Fibroblast of lung (primary cell): ENCODE data around the gene SH2D7. TPM values are rescaled to one million over a fixed set of nuclear protein-coding genes. Genes with fewer than 3 reads are reported as not detected.

Experiments used
- DNase-seq, 2 donors: peaks; one replicate each; pipeline versions ENCODE4 v3.0.0 to v3.0.0-alpha.2; 2010; ENCODE audit warnings: low read depth in 2 of 2
- H2AFZ ChIP-seq: 2 replicates; pipeline ENCODE4 v1.5.1; 2012; ENCODE audit warnings: low read length, control low read depth, inconsistent platforms
- H3K27ac ChIP-seq: 2 replicates; pipeline ENCODE4 v1.5.1; 2011; ENCODE audit warnings: low read length, control low read depth; ENCODE audit not compliant: insufficient read depth
- H3K27me3 ChIP-seq: 2 replicates; pipeline ENCODE4 v1.5.1; 2011; ENCODE audit warnings: mild to moderate bottlenecking, low read length; ENCODE audit not compliant: control insufficient read depth, insufficient read depth
- H3K36me3 ChIP-seq: 2 replicates; pipeline ENCODE4 v1.5.1; 2011; ENCODE audit warnings: low read length; ENCODE audit not compliant: control insufficient read depth, insufficient read depth
- H3K4me1 ChIP-seq: 2 replicates; pipeline ENCODE4 v1.5.1; 2011; ENCODE audit warnings: low read length; ENCODE audit not compliant: control insufficient read depth, insufficient read depth; ENCODE audit errors: extremely low read depth
- H3K4me2 ChIP-seq: 2 replicates; pipeline ENCODE4 v1.5.1; 2011; ENCODE audit warnings: low read length, control low read depth; ENCODE audit not compliant: insufficient read depth; ENCODE audit errors: extremely low read depth
- H3K4me3 ChIP-seq, 4 experiments: fragments of 200-600 bp in 1 of 4; sonication (generic) in 1 of 4; replicated peaks in 1 of 4; 2 replicates each; pipeline ENCODE4 v1.5.1; 2011 to 2016; ENCODE audit warnings: low read length in 4 of 4, low read depth in 3 of 4, mild to moderate bottlenecking in 3 of 4, control low read depth in 2 of 4, inconsistent platforms in 1 of 4, mixed read lengths in 1 of 4; ENCODE audit not compliant: insufficient read depth in 1 of 4; ENCODE audit errors: control extremely low read depth in 1 of 4
- H3K79me2 ChIP-seq: 2 replicates; pipeline ENCODE4 v1.5.1; 2012; ENCODE audit warnings: mild to moderate bottlenecking, low read length, inconsistent platforms; ENCODE audit not compliant: control insufficient read depth, insufficient read depth
- H3K9ac ChIP-seq: 2 replicates; pipeline ENCODE4 v1.5.1; 2011; ENCODE audit warnings: mild to moderate bottlenecking, low read length, control low read depth; ENCODE audit not compliant: insufficient read depth
- H3K9me3 ChIP-seq: 2 replicates; pipeline ENCODE4 v1.5.1; 2012; ENCODE audit warnings: low read depth, low read length; ENCODE audit not compliant: control insufficient read depth, insufficient read depth
- H4K20me1 ChIP-seq: 2 replicates; pipeline ENCODE4 v1.5.1; 2011; ENCODE audit warnings: low read length; ENCODE audit not compliant: control insufficient read depth, insufficient read depth; ENCODE audit errors: extremely low read depth
- CTCF ChIP-seq, 2 donors: IDR thresholded peaks in 1 of 2; conservative IDR thresholded peaks in 1 of 2; 1 replicate in 1 of 2; 2 replicates in 1 of 2; pipeline ENCODE4 v1.5.1; 2011 to 2012; ENCODE audit warnings: low read length in 2 of 2, control low read depth in 1 of 2, inconsistent platforms in 1 of 2, low read depth in 1 of 2, mild to moderate bottlenecking in 1 of 2
- EZH2 ChIP-seq: IDR thresholded peaks from 2 replicates; pipeline ENCODE4 v1.5.1; 2012; ENCODE audit warnings: low read length, control low read depth, mild to moderate bottlenecking; ENCODE audit errors: missing control alignments
- polyA plus RNA-seq, 2 donors: library from polyadenylated mRNA; depleted of rRNA in 1 of 2; stranded (reverse) in 1 of 2; unstranded in 1 of 2; fragments of >200 nt; gene quantifications; 2 replicates each; pipeline ENCODE4 v1.2.1, GENCODE V29; 2011 to 2012; ENCODE audit warnings: missing spikeins in 1 of 2
- total RNA-seq: library from RNA; depleted of rRNA; stranded (reverse); fragments of >200 nt; gene quantifications from 2 replicates; pipeline ENCODE4 v1.2.1, GENCODE V29; 2014

The SH2D7 gene
- total and polyA plus RNA-seq, 2 donors (not counting 1 experiment from before 2014, with no cell fraction given) = 0.03 TPM; not detected in 1

DNA sequence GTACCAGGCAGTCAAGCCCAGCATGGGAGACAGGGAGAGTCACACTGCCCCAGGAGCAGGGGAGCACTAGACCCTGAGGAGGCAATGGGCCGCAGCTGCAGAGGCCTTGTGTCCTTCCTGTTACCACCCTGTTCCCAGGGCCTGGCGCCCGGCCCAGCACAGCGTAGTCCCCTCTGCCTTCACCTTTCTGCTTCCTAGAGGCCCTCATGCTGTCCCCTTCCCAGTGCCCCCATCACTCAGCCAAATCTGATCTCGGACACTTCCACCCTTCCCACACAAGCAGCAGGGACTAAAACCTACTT lies 8.0 kb upstream of the SH2D7 start:
- TF ChIP-seq EZH2 (no peak), CTCF (conservative IDR thresholded peaks at IDR 0.05 in 1 of 2, IDR thresholded peaks at IDR 0.05 in 1 of 2; ENCODE audit: low read depth in 1 of 2, low read length in 2 of 2) (no peak)
- H3K27me3 ChIP-seq = no peaks in the 10 kb centered on the region
- H3K9ac ChIP-seq = no peak overlapping the region
- no peaks in the 10 kb centered on the region for H3K36me3 ChIP-seq
- no peaks in the 10 kb centered on the region for H4K20me1 ChIP-seq
- H2AFZ ChIP-seq = no peak overlapping the region
- H3K4me2 ChIP-seq = no peak overlapping the region
- H3K27ac ChIP-seq = no peak overlapping the region
- no peak for DNase-seq
- no peaks in the 10 kb centered on the region for H3K9me3 ChIP-seq
- H3K4me1 ChIP-seq = no peaks in the 10 kb centered on the region
- H3K79me2 ChIP-seq = no peaks in the 10 kb centered on the region
- H3K4me3 ChIP-seq = no peak overlapping the region

GRCh38 chr15:78085928-78086327 lies 6.4 kb upstream of the SH2D7 start:
- DNase-seq = peak; percentile 78 to 94
- Histone ChIP-seq H3K4me1 (no peaks in the 10 kb centered on the region), H3K9ac (no peak overlapping the region), H3K9me3 (no peaks in the 10 kb centered on the region), H3K36me3 (no peaks in the 10 kb centered on the region), H3K4me3 (no peak overlapping the region), H3K27ac (no peak overlapping the region), H3K27me3 (peaks cover 1% of the 10 kb centered on the region), H3K79me2 (no peaks in the 10 kb centered on the region), H2AFZ (no peak overlapping the region), H4K20me1 (no peaks in the 10 kb centered on the region), H3K4me2 (no peak overlapping the region)
- TF ChIP-seq EZH2 = no peak
- no peak for TF ChIP-seq CTCF (conservative IDR thresholded peaks at IDR 0.05 in 1 of 2, IDR thresholded peaks at IDR 0.05 in 1 of 2; ENCODE audit: low read depth in 1 of 2, low read length in 2 of 2)

GRCh38 chr15:78087951-78088772 lies 4.2 kb upstream of the SH2D7 start:
- H3K9me3 ChIP-seq = no peaks in the 10 kb centered on the region
- H2AFZ ChIP-seq = no peak overlapping the region
- H3K9ac ChIP-seq = no peak overlapping the region
- no peak overlapping the region for H3K4me2 ChIP-seq
- H4K20me1 ChIP-seq = no peaks in the 10 kb centered on the region
- H3K27me3 ChIP-seq = peaks cover 6% of the 10 kb centered on the region
- no peak overlapping the region for H3K27ac ChIP-seq
- no peak for DNase-seq
- TF ChIP-seq EZH2 (no peak), CTCF (conservative IDR thresholded peaks at IDR 0.05 in 1 of 2, IDR thresholded peaks at IDR 0.05 in 1 of 2; ENCODE audit: low read depth in 1 of 2, low read length in 2 of 2) (no peak)
- no peaks in the 10 kb centered on the region for H3K36me3 ChIP-seq
- H3K79me2 ChIP-seq = no peaks in the 10 kb centered on the region
- no peak overlapping the region for H3K4me3 ChIP-seq
- H3K4me1 ChIP-seq = peaks cover 4% of the 10 kb centered on the region
